Measurements from ENCODE around the gene CCDC57.

DNA sequence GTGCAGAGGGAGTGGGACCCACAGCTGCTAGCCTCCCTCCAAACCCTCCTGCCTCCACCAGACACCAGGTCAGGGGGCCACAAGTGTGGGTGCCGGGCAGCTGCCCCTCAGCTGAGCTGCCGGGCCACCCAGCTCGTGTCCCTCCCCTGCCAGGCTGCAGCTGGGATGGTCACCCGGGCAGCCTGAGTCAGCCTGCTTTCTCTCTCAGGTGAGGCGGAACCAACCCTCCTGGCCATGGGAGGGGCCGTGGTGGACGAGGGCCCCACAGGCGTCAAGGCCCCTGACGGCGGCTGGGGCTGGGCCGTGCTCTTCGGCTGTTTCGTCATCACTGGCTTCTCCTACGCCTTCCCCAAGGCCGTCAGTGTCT lies 23.1 kb upstream of the CCDC57 start:
- TF ChIP-seq, protein P1, sequence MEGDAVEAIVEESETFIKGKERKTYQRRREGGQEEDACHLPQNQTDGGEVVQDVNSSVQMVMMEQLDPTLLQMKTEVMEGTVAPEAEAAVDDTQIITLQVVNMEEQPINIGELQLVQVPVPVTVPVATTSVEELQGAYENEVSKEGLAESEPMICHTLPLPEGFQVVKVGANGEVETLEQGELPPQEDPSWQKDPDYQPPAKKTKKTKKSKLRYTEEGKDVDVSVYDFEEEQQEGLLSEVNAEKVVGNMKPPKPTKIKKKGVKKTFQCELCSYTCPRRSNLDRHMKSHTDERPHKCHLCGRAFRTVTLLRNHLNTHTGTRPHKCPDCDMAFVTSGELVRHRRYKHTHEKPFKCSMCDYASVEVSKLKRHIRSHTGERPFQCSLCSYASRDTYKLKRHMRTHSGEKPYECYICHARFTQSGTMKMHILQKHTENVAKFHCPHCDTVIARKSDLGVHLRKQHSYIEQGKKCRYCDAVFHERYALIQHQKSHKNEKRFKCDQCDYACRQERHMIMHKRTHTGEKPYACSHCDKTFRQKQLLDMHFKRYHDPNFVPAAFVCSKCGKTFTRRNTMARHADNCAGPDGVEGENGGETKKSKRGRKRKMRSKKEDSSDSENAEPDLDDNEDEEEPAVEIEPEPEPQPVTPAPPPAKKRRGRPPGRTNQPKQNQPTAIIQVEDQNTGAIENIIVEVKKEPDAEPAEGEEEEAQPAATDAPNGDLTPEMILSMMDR (IDR thresholded peaks at IDR 0.05; ENCODE audit: low read depth, low read length), result no peak
- TF ChIP-seq EZH2phosphoT487 (IDR thresholded peaks at IDR 0.05; ENCODE audit: low read depth), result no peak

Measured in OCI-LY3 (cell line).